DMS 273 (cell line): ENCODE results near the gene TH.
A peak's percentile ranks its signal among the peaks of the same experiment; 100 is the strongest.
"Not testable (repeated sequence)": the region's sequence is repeated elsewhere in the genome, so short reads cannot be mapped to it uniquely, and the experiment has no call there.

Experiments
- DNase-seq: peaks from one replicate; lab custom pipeline; 2025; ENCODE audit not compliant: unreplicated experiment; lab: John Stamatoyannopoulos, UW

The TH gene

GRCh38 chr11:2196970-2197770 is 25.6 kb upstream of the TH start:
- peak; percentile 76 for DNase-seq

DNA sequence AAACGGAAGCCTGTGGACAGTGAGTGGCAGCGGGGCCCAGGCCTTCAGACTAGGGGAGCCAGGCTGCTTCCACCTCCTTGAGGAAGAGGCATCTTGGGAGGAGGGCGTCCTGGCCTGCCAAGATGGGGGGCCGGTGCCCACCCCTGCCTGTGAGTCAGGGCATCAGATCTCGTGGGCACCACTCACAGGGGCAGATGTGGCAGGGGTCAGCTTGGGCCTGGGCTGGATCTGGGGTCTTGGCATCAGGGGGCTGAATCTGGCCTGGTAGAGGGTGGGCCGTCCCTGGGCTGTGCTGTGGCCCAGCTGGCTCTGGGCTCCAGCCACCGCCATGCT is 24.1 kb upstream of the TH start:
- DNase-seq: no peak

DNA sequence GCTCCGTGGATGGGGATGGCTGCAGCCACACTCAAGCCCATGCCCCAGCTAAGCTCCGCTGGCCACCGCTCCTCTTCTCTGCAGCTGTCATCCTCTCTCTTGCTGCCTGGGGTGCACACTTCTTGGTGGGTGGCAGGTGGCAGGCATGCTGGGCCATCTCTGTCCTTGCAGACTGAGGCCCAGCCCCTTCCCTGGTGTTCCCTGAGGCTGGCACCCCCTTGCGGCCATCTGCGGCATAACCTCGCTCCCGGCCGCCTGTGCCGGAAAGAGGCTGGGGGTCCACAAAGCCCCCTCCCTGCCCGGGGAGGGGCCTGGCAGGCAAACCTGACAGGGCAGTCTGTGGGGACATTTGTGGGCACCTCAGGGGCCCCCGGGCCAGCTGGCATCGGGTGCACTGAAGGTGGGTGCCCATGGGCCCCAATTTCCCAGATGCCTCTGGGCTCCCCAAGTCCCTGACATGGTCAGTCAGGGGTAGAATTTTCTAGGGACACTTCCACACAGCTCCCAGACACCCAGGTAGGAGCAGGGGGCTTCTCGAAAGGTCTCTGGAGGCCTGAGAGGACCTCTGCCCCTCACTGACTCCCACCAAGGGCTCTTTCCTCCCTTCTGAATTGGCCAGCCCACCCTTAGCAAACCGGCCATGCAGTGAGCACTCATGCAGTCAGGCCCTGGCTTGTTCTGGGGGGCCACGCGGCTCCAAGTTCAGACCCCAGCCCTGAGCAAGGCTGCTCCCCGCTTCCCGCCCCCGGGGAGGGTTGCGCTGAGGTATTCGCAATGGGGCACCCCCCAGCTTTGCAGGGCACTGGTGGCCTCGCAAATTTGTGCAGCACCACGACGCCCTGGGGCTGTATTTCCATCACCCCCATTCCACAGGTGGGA is 23.5 kb upstream of the TH start:
- DNase-seq: peak; percentile 61

GRCh38 chr11:2193888-2194595 is 22.4 kb upstream of the TH start:
- DNase-seq: not testable (repeated sequence)

DNA sequence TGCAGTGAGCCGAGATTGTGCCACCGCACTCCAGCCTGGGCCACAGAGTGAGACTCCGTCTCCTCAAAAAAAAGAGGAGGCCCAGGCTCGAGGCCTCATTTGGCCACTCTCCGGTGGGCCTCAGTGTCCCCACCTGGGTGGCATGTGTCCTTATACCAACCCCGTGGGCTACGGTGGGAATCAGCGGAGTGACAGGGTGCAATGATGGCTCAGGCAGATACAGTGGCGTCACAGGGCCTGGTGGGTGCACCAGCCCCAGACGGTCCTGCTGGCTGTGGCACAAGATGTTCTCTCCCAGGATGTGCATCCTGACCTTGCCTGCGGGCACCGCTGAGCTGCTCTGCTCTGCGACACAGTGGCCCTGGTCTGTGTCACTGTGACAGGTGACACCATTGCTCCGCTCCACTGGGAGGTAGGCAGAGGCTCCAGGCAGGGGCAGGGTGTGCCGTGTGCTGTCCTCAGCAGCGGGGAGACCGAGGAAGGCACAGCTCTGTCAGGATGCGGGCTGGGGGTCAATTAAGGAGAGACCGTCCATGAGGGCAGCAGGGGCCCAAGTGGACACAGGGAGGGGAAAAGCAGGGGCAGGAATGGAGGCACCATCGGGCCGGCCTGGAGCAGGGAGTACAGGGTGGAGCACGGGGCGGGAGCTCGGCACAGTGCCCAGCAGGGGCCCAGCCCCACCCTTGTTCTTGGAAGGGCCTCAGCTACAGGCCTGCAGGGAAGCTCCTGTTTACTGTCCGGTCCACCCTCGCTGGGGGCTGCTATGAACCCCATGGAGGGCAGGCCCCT is 21.7 kb upstream of the TH start:
- no peak for DNase-seq

DNA sequence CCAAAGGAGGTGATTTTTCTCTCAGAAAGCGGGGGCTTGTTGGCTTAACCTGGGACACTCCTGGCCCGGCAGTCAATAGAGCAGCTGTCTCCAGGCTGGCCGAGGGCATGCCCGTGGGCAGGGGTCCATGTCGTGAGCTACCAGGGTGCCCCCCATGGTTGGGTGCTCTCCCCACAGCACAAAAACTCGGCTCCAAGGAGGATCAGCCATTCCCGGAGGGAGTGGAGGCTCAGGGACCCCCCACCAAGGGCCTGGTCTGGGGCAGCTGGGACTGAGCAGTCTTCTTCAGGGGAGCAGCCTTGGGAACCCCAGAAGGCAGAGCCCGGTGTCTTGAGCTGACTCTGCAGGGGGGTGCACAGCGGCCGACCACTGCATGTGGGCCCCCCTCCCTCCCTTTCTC is 20.8 kb upstream of the TH start:
- no peak for DNase-seq

DNA sequence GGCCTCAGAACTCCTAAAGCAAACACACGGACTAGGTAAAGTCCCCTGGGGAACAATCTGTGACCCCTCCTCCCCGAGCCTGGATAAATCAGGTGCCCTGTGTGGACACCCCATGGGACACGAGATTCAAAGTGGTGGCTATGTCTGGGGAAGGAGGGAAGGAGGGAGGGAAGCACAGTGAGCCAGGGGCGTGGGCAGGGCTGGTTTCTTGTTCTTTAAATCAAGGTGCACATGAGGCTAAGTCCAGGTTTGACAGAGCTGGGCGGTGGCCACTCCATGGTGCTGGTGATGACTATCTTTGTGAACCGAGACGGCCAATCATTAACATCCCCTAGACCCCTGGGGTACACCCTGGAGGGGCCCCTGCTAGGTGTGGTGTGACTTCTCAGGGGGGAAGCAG is 20.3 kb upstream of the TH start:
- DNase-seq: no peak

GRCh38 chr11:2190657-2191471 is 19.2 kb upstream of the TH start:
- DNase-seq: peak; percentile 13

GRCh38 chr11:2189938-2190656 is 18.5 kb upstream of the TH start:
- no peak for DNase-seq

GRCh38 chr11:2188745-2189144 is 17.1 kb upstream of the TH start:
- DNase-seq: no peak

DNA sequence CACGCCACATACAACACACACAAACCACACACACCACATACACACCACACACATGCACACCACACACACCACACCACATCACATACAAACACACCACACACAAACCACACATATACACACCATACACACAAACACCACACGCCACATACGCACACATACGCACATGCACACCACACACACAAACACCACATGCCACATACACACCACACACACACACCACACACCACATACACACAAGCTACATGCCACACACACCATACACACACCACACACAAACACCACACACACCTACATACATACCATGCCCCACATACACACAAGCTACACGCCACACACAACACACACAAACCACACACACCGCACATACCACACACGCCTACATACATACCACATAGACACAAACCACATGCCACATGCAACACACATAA is 15.7 kb upstream of the TH start:
- DNase-seq: no peak

DNA sequence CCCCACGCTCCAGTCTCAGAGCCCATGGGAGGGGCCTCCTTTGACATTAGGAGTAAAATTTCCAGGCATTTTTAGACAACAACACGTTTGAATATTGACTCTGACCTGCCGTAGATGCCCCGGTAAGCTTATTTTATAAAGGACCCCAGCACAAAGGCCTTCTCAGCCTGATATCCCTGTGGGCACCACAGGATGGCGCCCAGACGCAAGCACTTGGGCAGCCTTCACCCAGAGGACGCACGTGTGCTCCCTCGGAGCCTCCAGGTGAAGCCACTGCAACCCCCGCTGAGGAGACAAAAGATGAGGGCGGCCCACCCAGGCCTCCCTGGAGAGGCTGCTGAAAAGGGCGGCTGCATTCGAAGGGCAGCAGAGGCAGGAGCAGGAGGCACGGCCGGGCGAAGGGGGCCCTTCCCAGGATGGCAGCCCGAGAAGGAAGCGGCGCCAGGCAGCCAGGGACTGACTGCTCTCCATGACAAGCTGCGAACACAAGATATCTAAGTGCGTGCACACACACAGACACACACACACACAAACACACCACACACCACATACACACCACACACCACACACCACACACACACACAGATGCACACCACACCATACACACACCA is 15.2 kb upstream of the TH start:
- peak; percentile 63 for DNase-seq

DNA sequence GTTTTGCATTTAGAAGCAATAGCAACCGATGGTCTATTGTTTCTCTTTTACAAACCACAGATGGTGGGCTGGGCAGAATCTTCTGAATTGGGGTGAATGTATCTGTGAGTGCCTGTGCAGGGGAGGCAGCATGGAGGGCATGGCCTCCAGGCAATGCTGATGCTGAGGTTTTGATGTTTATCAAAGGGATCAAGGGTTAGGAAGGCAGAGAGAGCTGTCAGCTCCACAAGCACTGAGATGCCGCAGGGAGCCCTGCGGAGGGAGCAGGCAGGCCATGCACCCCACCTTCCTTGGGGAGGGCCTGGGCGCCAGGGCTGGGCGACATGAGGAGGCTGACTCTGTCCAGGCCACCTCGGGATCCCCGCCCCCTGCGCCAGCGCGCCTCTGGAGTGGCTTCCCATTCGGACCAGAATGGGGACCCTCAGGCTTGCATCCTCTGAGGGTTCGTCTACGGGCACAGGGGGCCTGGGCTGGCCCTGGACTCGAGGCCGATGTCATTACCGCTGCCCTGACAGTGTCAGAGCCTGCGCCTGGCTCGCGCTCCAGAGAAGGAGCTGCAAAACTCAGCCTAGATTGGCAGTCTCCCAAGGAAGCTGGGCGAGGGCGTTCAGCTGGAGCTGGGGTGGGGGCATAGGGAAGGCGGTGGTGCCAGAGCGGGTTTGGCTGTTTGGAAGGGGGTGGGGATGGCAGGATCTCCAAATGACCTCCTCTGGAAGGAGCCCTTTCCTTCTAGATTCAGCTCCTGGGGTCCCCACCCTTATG is 13.9 kb upstream of the TH start:
- DNase-seq: no peak

GRCh38 chr11:2182692-2183474 is 11.3 kb upstream of the TH start:
- no peak for DNase-seq

- DNase-seq: no peak
Measured at GRCh38 chr11:2182075-2182474, 10.5 kb upstream of the TH start.

DNA sequence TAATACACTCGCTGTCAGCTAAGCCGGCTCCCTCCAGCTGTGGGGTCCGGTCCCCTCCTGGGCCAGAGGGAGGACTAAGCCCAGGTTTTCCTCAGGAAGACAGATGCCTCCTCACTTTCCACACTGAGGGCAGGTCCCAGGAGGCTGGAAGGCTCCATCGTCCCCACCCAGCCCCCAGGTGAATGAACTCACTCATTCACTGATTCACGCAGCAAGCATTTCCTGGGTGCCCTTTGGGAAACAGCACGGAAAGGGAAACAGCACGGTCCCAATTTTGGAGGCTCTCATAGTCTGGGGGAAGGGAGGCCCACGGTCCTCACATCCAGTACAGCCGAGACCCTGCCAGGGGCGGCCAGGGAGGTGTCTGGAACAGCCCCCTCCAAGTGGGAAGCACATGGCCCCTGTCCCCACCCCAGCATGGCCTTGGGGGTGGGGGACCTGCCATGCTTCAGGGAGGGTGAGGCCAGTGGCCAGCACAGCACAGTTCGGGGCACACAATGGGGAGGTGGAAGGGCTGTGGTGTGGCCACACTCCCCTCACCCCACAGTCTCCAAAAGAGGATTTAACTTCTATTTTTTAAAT is 9.3 kb upstream of the TH start:
- DNase-seq: no peak

- no peak for DNase-seq
Measured at GRCh38 chr11:2180347-2180746, 8.7 kb upstream of the TH start.
